HG03575 (cell line): ENCODE measurements around the gene FGF6.
"Not testable (repeated sequence)": the region's sequence is repeated elsewhere in the genome, so short reads cannot be mapped to it uniquely, and the experiment has no call there.

Source experiments
- ATAC-seq: cut with Tn5 transposase; IDR thresholded peaks from one replicate; pipeline ENCODE4 v1.9.1; 2021; ENCODE audit not compliant: unreplicated experiment, insufficient number of reproducible peaks, low FRiP score; ENCODE audit errors: extremely low read depth

The FGF6 gene

GRCh38 chr12:4424422-4424821 lies 21.2 kb downstream of the FGF6 start:
- ATAC-seq, result no peak

GRCh38 chr12:4423528-4424195 lies 22.0 kb downstream of the FGF6 start:
- ATAC-seq, result no peak

- ATAC-seq, result no peak
Observed at GRCh38 chr12:4422985-4423384, 22.6 kb downstream of the FGF6 start.

GRCh38 chr12:4421590-4422031 lies 24.0 kb downstream of the FGF6 start:
- no peak for ATAC-seq

GRCh38 chr12:4420138-4420670 lies 25.4 kb downstream of the FGF6 start:
- no peak for ATAC-seq

- ATAC-seq, result no peak
Observed at GRCh38 chr12:4418913-4419312, 26.7 kb downstream of the FGF6 start.

GRCh38 chr12:4417936-4418335 lies 27.7 kb downstream of the FGF6 start:
- ATAC-seq, result no peak

GRCh38 chr12:4417455-4417854 lies 28.2 kb downstream of the FGF6 start:
- no peak for ATAC-seq

- ATAC-seq, result no peak
Observed at GRCh38 chr12:4416276-4416675, 29.3 kb downstream of the FGF6 start.

GRCh38 chr12:4412465-4412864 lies 33.1 kb downstream of the FGF6 start:
- ATAC-seq, result no peak

GRCh38 chr12:4412056-4412455 lies 33.6 kb downstream of the FGF6 start:
- ATAC-seq, result no peak

- ATAC-seq, result no peak
Observed at GRCh38 chr12:4407136-4407535, 38.5 kb downstream of the FGF6 start.

- ATAC-seq, result not testable (repeated sequence)
Observed at GRCh38 chr12:4404877-4405637, 40.6 kb downstream of the FGF6 start.

GRCh38 chr12:4402996-4403395 lies 42.6 kb downstream of the FGF6 start:
- no peak for ATAC-seq

GRCh38 chr12:4401117-4401516 lies 44.5 kb downstream of the FGF6 start:
- no peak for ATAC-seq

- ATAC-seq, result no peak
Observed at GRCh38 chr12:4395818-4396217, 49.8 kb downstream of the FGF6 start.

- no peak for ATAC-seq
Observed at GRCh38 chr12:4393211-4393610, 52.4 kb downstream of the FGF6 start.

- ATAC-seq, result no peak
Observed at GRCh38 chr12:4392223-4392742, 53.3 kb downstream of the FGF6 start.

GRCh38 chr12:4388662-4389061 lies 57.0 kb downstream of the FGF6 start:
- no peak for ATAC-seq

- ATAC-seq, result no peak
Observed at GRCh38 chr12:4388032-4388431, 57.6 kb downstream of the FGF6 start.
